Raji (cell line): ENCODE measurements around the gene RBM25.

Experiments used
- POLR2A ChIP-seq: IDR thresholded peaks from 2 replicates; pipeline ENCODE4 v1.6.1; 2011; ENCODE audit warnings: low read depth, low read length, control low read depth; ENCODE audit not compliant: insufficient read depth

Gene RBM25

GRCh38 chr14:73100334-73100733, 42.0 kb downstream of the RBM25 start:
- TF ChIP-seq POLR2A, result no peak

GRCh38 chr14:73102806-73103497, 44.6 kb downstream of the RBM25 start:
- no peak for TF ChIP-seq POLR2A

- no peak for TF ChIP-seq POLR2A
Observed at GRCh38 chr14:73105050-73105449, 46.7 kb downstream of the RBM25 start.

- no peak for TF ChIP-seq POLR2A
Observed at GRCh38 chr14:73105727-73106126, 47.4 kb downstream of the RBM25 start.

- no peak for TF ChIP-seq POLR2A
Observed at GRCh38 chr14:73116079-73116665, 57.8 kb downstream of the RBM25 start.

GRCh38 chr14:73124180-73124894, 66.0 kb downstream of the RBM25 start:
- TF ChIP-seq POLR2A, result no peak

- no peak for TF ChIP-seq POLR2A
Observed at GRCh38 chr14:73125169-73125588, 66.8 kb downstream of the RBM25 start.

GRCh38 chr14:73125746-73126145, 67.4 kb downstream of the RBM25 start:
- TF ChIP-seq POLR2A, result no peak

- TF ChIP-seq POLR2A, result no peak
Observed at GRCh38 chr14:73133795-73134194, 75.5 kb downstream of the RBM25 start.

- no peak for TF ChIP-seq POLR2A
Observed at GRCh38 chr14:73136085-73136386, 77.7 kb downstream of the RBM25 start.

GRCh38 chr14:73136387-73137225, 78.3 kb downstream of the RBM25 start, which contains the start of gene PSEN1:
PSEN1 (plus strand) TSS chr14:73136507; CDS start chr14:73148020, 11,513 bp downstream.
- peak; percentile 82 for TF ChIP-seq POLR2A

- TF ChIP-seq POLR2A, result no peak
Observed at GRCh38 chr14:73140811-73141323, 82.5 kb downstream of the RBM25 start.

GRCh38 chr14:73142216-73142615, 83.9 kb downstream of the RBM25 start:
- no peak for TF ChIP-seq POLR2A

GRCh38 chr14:73143003-73143402, 84.7 kb downstream of the RBM25 start:
- no peak for TF ChIP-seq POLR2A

- TF ChIP-seq POLR2A, result no peak
Observed at GRCh38 chr14:73143617-73144016, 85.3 kb downstream of the RBM25 start.

GRCh38 chr14:73145371-73145770, 87.0 kb downstream of the RBM25 start:
- no peak for TF ChIP-seq POLR2A

GRCh38 chr14:73146111-73146510, 87.8 kb downstream of the RBM25 start:
- no peak for TF ChIP-seq POLR2A
